CD14-positive monocyte (primary cell): ENCODE results near the gene MYBPC2. TPM values are rescaled to one million over a fixed set of nuclear protein-coding genes. Genes with fewer than 3 reads are reported as not detected.

ENCODE experiments used
- DNase-seq, 3 donors: peaks; one replicate each; pipeline ENCODE4 v3.0.0-alpha.2; 2011 to 2022
- H2AFZ ChIP-seq: 2 replicates; pipeline ENCODE4 v1.6.0; 2012; ENCODE audit warnings: mild to moderate bottlenecking, low read depth, low read length, inconsistent platforms; ENCODE audit not compliant: insufficient read depth, poor library complexity, severe bottlenecking
- H3K27ac ChIP-seq, 2 donors: 1 replicate in 1 of 2; 2 replicates in 1 of 2; pipeline ENCODE4 v1.5.1; 2012 to 2013; ENCODE audit warnings: low read length in 2 of 2, control low read depth in 1 of 2, inconsistent platforms in 1 of 2, low read depth in 1 of 2, mild to moderate bottlenecking in 1 of 2
- H3K27me3 ChIP-seq, 2 donors: one replicate each; pipeline versions ENCODE4 v1.6.0 to v1.6.1; 2011 to 2013; ENCODE audit warnings: low read length in 2 of 2; ENCODE audit not compliant: control insufficient read depth in 2 of 2, insufficient read depth in 2 of 2
- H3K36me3 ChIP-seq, 2 donors: replicated peaks in 1 of 2; 1 replicate in 1 of 2; 2 replicates in 1 of 2; pipeline versions ENCODE4 v1.5.1 to v1.6.1; 2012 to 2013; ENCODE audit warnings: low read length in 2 of 2, control low read depth in 1 of 2, inconsistent platforms in 1 of 2, mild to moderate bottlenecking in 1 of 2; ENCODE audit not compliant: insufficient read depth in 2 of 2, control insufficient read depth in 1 of 2
- H3K4me1 ChIP-seq, 2 donors: 1 replicate in 1 of 2; 2 replicates in 1 of 2; pipeline versions ENCODE4 v1.5.1 to v1.6.1; 2012 to 2013; ENCODE audit warnings: low read length in 2 of 2, control low read depth in 1 of 2, inconsistent platforms in 1 of 2, mild to moderate bottlenecking in 1 of 2, moderate library complexity in 1 of 2; ENCODE audit not compliant: insufficient read depth in 2 of 2, control insufficient read depth in 1 of 2
- H3K4me2 ChIP-seq: replicated peaks from 2 replicates; pipeline ENCODE3; 2012; ENCODE audit warnings: low read length, moderate library complexity, mild to moderate bottlenecking; ENCODE audit not compliant: poor library complexity, severe bottlenecking; ENCODE audit errors: extremely low read depth
- H3K4me3 ChIP-seq, 3 experiments: fragments of 200-600 bp in 1 of 3; sonication (generic) in 1 of 3; replicated peaks in 1 of 3; 1 replicate in 2 of 3; 2 replicates in 1 of 3; pipeline ENCODE4 v1.5.1; 2011 to 2013; ENCODE audit warnings: low read length in 3 of 3, mild to moderate bottlenecking in 3 of 3, control low read depth in 2 of 3, low read depth in 2 of 3, inconsistent platforms in 1 of 3, moderate library complexity in 1 of 3
- H3K79me2 ChIP-seq: 2 replicates; pipeline ENCODE4 v1.6.0; 2012; ENCODE audit warnings: mild to moderate bottlenecking, control low read depth, inconsistent platforms, low read length, moderate library complexity; ENCODE audit not compliant: insufficient read depth
- H3K9ac ChIP-seq: 2 replicates; pipeline ENCODE4 v1.6.0; 2017; ENCODE audit warnings: low read length, mild to moderate bottlenecking; ENCODE audit not compliant: insufficient read depth, poor library complexity, severe bottlenecking
- H3K9me3 ChIP-seq, 2 donors: replicated peaks in 1 of 2; 1 replicate in 1 of 2; 2 replicates in 1 of 2; pipeline versions ENCODE4 v1.5.1 to v1.6.1; 2012 to 2013; ENCODE audit warnings: low read length in 2 of 2, control low read depth in 1 of 2; ENCODE audit not compliant: control insufficient read depth in 1 of 2, insufficient read depth in 1 of 2
- H4K20me1 ChIP-seq: 2 replicates; pipeline ENCODE4 v1.6.0; 2012; ENCODE audit warnings: mild to moderate bottlenecking, low read length, control low read depth, moderate library complexity; ENCODE audit not compliant: insufficient read depth
- H3K27ac Mint-ChIP-seq, 7 donors: one replicate each; pipeline ENCODE4 v1.8.0; 2020; ENCODE audit warnings: mild to moderate bottlenecking in 7 of 7, mixed read lengths in 7 of 7, moderate library complexity in 6 of 7, inconsistent platforms in 2 of 7
- H3K27me3 Mint-ChIP-seq, 3 donors: one replicate each; pipeline ENCODE4 v1.8.0; 2021 to 2022; ENCODE audit warnings: low read depth in 3 of 3, mild to moderate bottlenecking in 3 of 3, mixed read lengths in 3 of 3, moderate library complexity in 3 of 3, inconsistent platforms in 1 of 3
- H3K36me3 Mint-ChIP-seq, 2 donors: one replicate each; pipeline ENCODE4 v1.8.0; 2020; ENCODE audit warnings: mixed read lengths in 2 of 2, inconsistent platforms in 1 of 2, mild to moderate bottlenecking in 1 of 2
- H3K4me1 Mint-ChIP-seq: one replicate; pipeline ENCODE4 v1.8.0; 2020; ENCODE audit warnings: mild to moderate bottlenecking, mixed read lengths
- H3K4me3 Mint-ChIP-seq, 2 donors: one replicate each; pipeline ENCODE4 v1.8.0; 2020; ENCODE audit warnings: mild to moderate bottlenecking in 2 of 2, mixed read lengths in 2 of 2, moderate library complexity in 1 of 2
- H3K9me3 Mint-ChIP-seq, 7 donors: one replicate each; pipeline ENCODE4 v1.8.0; 2020 to 2022; ENCODE audit warnings: mixed read lengths in 7 of 7, mild to moderate bottlenecking in 6 of 7, moderate library complexity in 6 of 7, inconsistent platforms in 2 of 7
- WGBS: methylation state at CpG from one replicate; pipeline ENCODE4 v1.1.5; 2013; ENCODE audit warnings: missing lambda C conversion rate; ENCODE audit not compliant: insufficient coverage; 5-methylcytosine and 5-hydroxymethylcytosine counted together
- intact Hi-C, 2 donors: fragments of 100-400 bp; cut with micrococcal nuclease; formaldehyde crosslinking; loops; one replicate each; pipeline versions ENCODE4 v1.15.0 to v1.15.1; 2023
- polyA plus RNA-seq, 3 donors: library from polyadenylated mRNA; depleted of rRNA in 1 of 3; unstranded in 2 of 3; stranded (reverse) in 1 of 3; fragments of 300-500 nt in 2 of 3; fragments of >200 nt in 1 of 3; fragmentation: Illumina TruSeq in 2 of 3; gene quantifications; 1 replicate in 2 of 3; 2 replicates in 1 of 3; pipeline ENCODE4 v1.2.3, GENCODE V29; 2012 to 2021
- TF ChIP-seq, protein P1 (sequence below): fragments of 200-600 bp; IDR thresholded peaks from one replicate; pipeline ENCODE4 v1.8.0; 2022; ENCODE audit warnings: antibody characterized with exemption, mild to moderate bottlenecking

The MYBPC2 gene
- polyA plus RNA-seq, 3 donors, result not detected

DNA sequence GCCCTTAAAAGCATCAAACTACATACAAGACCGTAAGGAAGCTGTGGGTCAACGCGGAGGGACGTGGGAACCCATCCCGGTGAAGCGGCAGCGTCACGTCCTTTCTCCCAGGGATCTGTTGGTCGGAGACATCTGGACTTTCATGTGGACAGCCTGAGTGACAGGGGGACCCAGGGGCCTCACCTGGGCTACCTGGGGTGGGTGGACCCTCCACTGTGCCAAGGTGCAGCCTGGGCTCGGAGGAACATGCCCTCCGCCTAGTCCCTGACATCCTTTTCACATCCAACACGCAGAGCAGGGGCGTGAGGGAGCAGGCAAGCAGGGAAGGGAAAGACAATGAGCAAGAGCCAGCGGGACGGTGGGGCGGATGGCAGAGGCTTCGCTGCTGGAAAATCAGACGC, 57.7 kb downstream of the MYBPC2 start:
- H3K4me1 ChIP-seq, result peaks cover 58 to 70% of the 10 kb centered on the region in 2 donors
- no peak overlapping the region for H3K4me2 ChIP-seq
- H3K27ac ChIP-seq, result no peak overlapping the region
- peaks cover 5 to 15% of the 10 kb centered on the region in 2 donors for H3K9me3 ChIP-seq
- H3K27me3 ChIP-seq, result no peaks in the 10 kb centered on the region
- intact Hi-C loops, result no loop called here
- H3K27me3 Mint-ChIP-seq, result peaks cover 3 to 12% (median 5%) of the 10 kb centered on the region in 3 donors
- no peak overlapping the region for H3K4me3 ChIP-seq
- 98% methylated on average over 9 of the region's 18 CpGs for WGBS
- no peaks in the 10 kb centered on the region for H3K36me3 ChIP-seq
- H3K4me3 Mint-ChIP-seq, result no peak overlapping the region
- H3K79me2 ChIP-seq, result no peaks in the 10 kb centered on the region
- peaks cover 7 to 32% (median 19%) of the 10 kb centered on the region in 7 donors for H3K9me3 Mint-ChIP-seq
- DNase-seq, result no peak
- peaks cover 0 to 8% of the 10 kb centered on the region in 2 donors for H3K36me3 Mint-ChIP-seq
- TF ChIP-seq, protein P1, sequence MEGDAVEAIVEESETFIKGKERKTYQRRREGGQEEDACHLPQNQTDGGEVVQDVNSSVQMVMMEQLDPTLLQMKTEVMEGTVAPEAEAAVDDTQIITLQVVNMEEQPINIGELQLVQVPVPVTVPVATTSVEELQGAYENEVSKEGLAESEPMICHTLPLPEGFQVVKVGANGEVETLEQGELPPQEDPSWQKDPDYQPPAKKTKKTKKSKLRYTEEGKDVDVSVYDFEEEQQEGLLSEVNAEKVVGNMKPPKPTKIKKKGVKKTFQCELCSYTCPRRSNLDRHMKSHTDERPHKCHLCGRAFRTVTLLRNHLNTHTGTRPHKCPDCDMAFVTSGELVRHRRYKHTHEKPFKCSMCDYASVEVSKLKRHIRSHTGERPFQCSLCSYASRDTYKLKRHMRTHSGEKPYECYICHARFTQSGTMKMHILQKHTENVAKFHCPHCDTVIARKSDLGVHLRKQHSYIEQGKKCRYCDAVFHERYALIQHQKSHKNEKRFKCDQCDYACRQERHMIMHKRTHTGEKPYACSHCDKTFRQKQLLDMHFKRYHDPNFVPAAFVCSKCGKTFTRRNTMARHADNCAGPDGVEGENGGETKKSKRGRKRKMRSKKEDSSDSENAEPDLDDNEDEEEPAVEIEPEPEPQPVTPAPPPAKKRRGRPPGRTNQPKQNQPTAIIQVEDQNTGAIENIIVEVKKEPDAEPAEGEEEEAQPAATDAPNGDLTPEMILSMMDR, result no peak
- peak overlapping the region in 2 of 7 donors; percentile 43 to 49 for H3K27ac Mint-ChIP-seq
- H4K20me1 ChIP-seq, result no peaks in the 10 kb centered on the region
- H2AFZ ChIP-seq, result no peak overlapping the region
- H3K9ac ChIP-seq, result no peak overlapping the region
- H3K4me1 Mint-ChIP-seq, result peaks cover 65% of the 10 kb centered on the region

DNA sequence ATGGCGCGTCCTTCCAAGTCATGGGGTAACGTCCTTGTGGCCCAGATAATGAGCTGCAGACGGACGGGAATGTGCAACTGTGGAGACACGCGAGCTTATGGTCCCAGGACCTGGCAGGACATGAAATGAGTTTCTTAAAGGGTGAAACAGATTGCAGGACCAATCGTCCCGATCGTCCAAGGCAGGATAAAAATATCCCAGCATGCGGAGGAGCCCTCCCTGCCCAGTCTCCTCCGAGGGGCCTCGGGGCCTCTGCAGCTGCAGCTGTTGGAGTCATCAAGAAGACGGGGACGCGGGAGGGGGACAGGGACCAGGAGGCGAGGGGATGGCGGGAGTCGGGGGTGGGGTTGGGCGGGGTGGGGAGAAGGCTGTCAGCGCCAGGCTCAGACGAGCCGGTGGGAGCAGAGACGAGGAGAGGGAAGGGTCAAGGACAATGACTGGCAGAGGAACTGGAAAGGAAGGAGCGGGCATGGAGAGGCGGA, 58.3 kb downstream of the MYBPC2 start:
- Histone ChIP-seq H3K27ac (no peak overlapping the region), H4K20me1 (no peaks in the 10 kb centered on the region), H3K27me3 (no peaks in the 10 kb centered on the region), H3K79me2 (no peaks in the 10 kb centered on the region), H3K9ac (no peak overlapping the region), H3K4me2 (no peak overlapping the region), H3K9me3 (peaks cover 5 to 15% of the 10 kb centered on the region in 2 donors), H3K36me3 (no peaks in the 10 kb centered on the region), H3K4me1 (peaks cover 54 to 64% of the 10 kb centered on the region in 2 donors), H3K4me3 (no peak overlapping the region), H2AFZ (no peak overlapping the region)
- 79% methylated on average over 20 of the region's 26 CpGs for WGBS
- peaks cover 59% of the 10 kb centered on the region for H3K4me1 Mint-ChIP-seq
- H3K27ac Mint-ChIP-seq, result no peak overlapping the region
- peaks cover 0 to 7% of the 10 kb centered on the region in 2 donors for H3K36me3 Mint-ChIP-seq
- TF ChIP-seq, protein P1, result no peak
- H3K9me3 Mint-ChIP-seq, result peaks cover 7 to 30% (median 19%) of the 10 kb centered on the region in 7 donors
- intact Hi-C loops, result no loop called here
- H3K27me3 Mint-ChIP-seq, result peaks cover 3 to 12% (median 5%) of the 10 kb centered on the region in 3 donors
- peak overlapping the region in 1 of 2 donors; percentile 15 for H3K4me3 Mint-ChIP-seq
- DNase-seq, result no peak
